ENCODE results near the gene STK16. TPM values are rescaled to one million over a fixed set of nuclear protein-coding genes. Genes with fewer than 3 reads are reported as not detected.

Gene STK16
- polyA plus RNA-seq, 3 donors = 16.7 to 40.7 (median 17.8) TPM

- Mint-ChIP-seq H3K9me3 (peaks cover 0 to 7% (median 1%) of the 10 kb centered on the region in 7 donors), H3K27me3 (ENCODE audit: low read depth in 3 of 3) (peaks cover 49 to 72% (median 58%) of the 10 kb centered on the region in 3 donors), H3K4me1 (peaks cover 11% of the 10 kb centered on the region), H3K27ac (peak overlapping the region in 1 of 7 donors; percentile 65), H3K4me3 (no peak overlapping the region), H3K36me3 (no peaks in the 10 kb centered on the region)
- intact Hi-C loops (cut with micrococcal nuclease) = loop anchor here (5.0 kb wide), 4 partner anchors 70 to 135 kb away; partner anchors contain the start of genes NHEJ1 (in 2 of the 2), ANKZF1 (in 1 of the 2), ATG9A (in 1 of the 2) and CNPPD1 (in 1 of the 2)
- H3K4me1 ChIP-seq (ENCODE audit: control insufficient read depth in 1 of 2, insufficient read depth in 2 of 2, low read length in 2 of 2) = peaks cover 10 to 15% of the 10 kb centered on the region in 2 donors
- no peak for TF ChIP-seq CTCF (IDR thresholded peaks at IDR 0.05)
- peak in 1 of 3 donors; percentile 4 for DNase-seq
- no peaks in the 10 kb centered on the region for H3K79me2 ChIP-seq (ENCODE audit: insufficient read depth, low read length)
- no peak overlapping the region for H3K4me2 ChIP-seq (replicated peaks; ENCODE audit: extremely low read depth, low read length, poor library complexity, severe bottlenecking)
- H3K9ac ChIP-seq (ENCODE audit: insufficient read depth, low read length, poor library complexity, severe bottlenecking) = no peak overlapping the region
- H2AFZ ChIP-seq (ENCODE audit: insufficient read depth, low read depth, low read length, poor library complexity, severe bottlenecking) = no peak overlapping the region
- H4K20me1 ChIP-seq (ENCODE audit: insufficient read depth, low read length) = no peaks in the 10 kb centered on the region
- H3K4me3 ChIP-seq (replicated peaks in 1 of 3; ENCODE audit: low read depth in 2 of 3, low read length in 3 of 3) = no peak overlapping the region
- H3K27me3 ChIP-seq (ENCODE audit: control insufficient read depth in 2 of 2, insufficient read depth in 2 of 2, low read length in 2 of 2) = peaks cover 0 to 36% of the 10 kb centered on the region in 2 donors
- H3K36me3 ChIP-seq (replicated peaks in 1 of 2; ENCODE audit: control insufficient read depth in 1 of 2, insufficient read depth in 2 of 2, low read length in 2 of 2) = no peaks in the 10 kb centered on the region
- no peaks in the 10 kb centered on the region for H3K9me3 ChIP-seq (replicated peaks in 1 of 2; ENCODE audit: control insufficient read depth in 1 of 2, insufficient read depth in 1 of 2, low read length in 2 of 2)
- no peak overlapping the region for H3K27ac ChIP-seq (ENCODE audit: low read depth in 1 of 2, low read length in 2 of 2)
- 91% methylated on average over 23 of the region's 25 CpGs for WGBS (ENCODE audit: insufficient coverage)
Measured at GRCh38 chr2:219296631-219297391, 51.5 kb downstream of the STK16 start.

DNA sequence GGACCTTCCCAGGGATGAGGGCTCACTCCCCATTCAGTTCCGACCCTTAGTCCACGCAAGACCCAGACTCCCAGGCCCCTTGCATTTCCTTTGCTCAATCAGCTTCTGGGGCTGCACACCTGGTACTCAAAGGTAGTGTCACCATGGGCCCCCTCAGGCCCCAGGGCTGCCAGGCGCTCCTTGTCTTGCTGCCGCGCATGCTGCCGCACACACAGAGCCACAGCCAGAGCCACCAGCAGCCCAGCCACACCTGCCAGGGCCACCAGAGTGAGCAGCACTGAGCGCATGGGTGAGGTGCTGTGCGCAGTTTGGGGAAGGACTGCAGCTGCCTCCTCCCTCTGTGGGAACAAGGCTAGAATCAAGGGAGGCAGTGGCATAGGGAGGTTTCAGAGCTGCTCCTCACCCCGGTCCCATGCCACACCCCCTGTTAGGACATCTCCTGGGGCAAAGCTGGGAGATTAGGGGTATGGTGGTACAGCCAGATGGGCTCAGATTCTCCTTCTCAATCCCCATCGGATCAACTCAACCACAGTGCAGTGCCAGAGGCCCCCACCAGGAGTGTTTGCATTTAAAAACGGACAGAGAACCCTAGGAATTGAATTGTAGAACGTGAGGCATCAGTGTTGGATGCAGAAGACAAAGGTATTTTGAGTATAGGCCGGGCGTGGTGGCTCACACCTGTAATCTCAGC lies 52.6 kb downstream of the STK16 start:
- Mint-ChIP-seq H3K4me3 (peak overlapping the region in 1 of 2 donors; percentile 40), H3K4me1 (peaks cover 11% of the 10 kb centered on the region), H3K27ac (no peak overlapping the region), H3K9me3 (peaks cover 0 to 7% (median 1%) of the 10 kb centered on the region in 7 donors), H3K27me3 (ENCODE audit: low read depth in 3 of 3) (peaks cover 47 to 75% (median 60%) of the 10 kb centered on the region in 3 donors), H3K36me3 (no peaks in the 10 kb centered on the region)
- Histone ChIP-seq H3K4me1 (ENCODE audit: control insufficient read depth in 1 of 2, insufficient read depth in 2 of 2, low read length in 2 of 2) (peaks cover 10 to 15% of the 10 kb centered on the region in 2 donors), H4K20me1 (ENCODE audit: insufficient read depth, low read length) (no peaks in the 10 kb centered on the region), H3K79me2 (ENCODE audit: insufficient read depth, low read length) (no peaks in the 10 kb centered on the region), H3K9me3 (replicated peaks in 1 of 2; ENCODE audit: control insufficient read depth in 1 of 2, insufficient read depth in 1 of 2, low read length in 2 of 2) (no peaks in the 10 kb centered on the region), H3K36me3 (replicated peaks in 1 of 2; ENCODE audit: control insufficient read depth in 1 of 2, insufficient read depth in 2 of 2, low read length in 2 of 2) (no peaks in the 10 kb centered on the region), H3K4me3 (replicated peaks in 1 of 3; ENCODE audit: low read depth in 2 of 3, low read length in 3 of 3) (no peak overlapping the region), H3K4me2 (replicated peaks; ENCODE audit: extremely low read depth, low read length, poor library complexity, severe bottlenecking) (no peak overlapping the region), H3K9ac (ENCODE audit: insufficient read depth, low read length, poor library complexity, severe bottlenecking) (no peak overlapping the region), H2AFZ (ENCODE audit: insufficient read depth, low read depth, low read length, poor library complexity, severe bottlenecking) (no peak overlapping the region), H3K27me3 (ENCODE audit: control insufficient read depth in 2 of 2, insufficient read depth in 2 of 2, low read length in 2 of 2) (peaks cover 0 to 36% of the 10 kb centered on the region in 2 donors), H3K27ac (ENCODE audit: low read depth in 1 of 2, low read length in 2 of 2) (no peak overlapping the region)
- intact Hi-C loops (cut with micrococcal nuclease) = loop anchor here (5.0 kb wide), 4 partner anchors 71 to 136 kb away; partner anchors contain the start of genes NHEJ1 (in 2 of the 2), ANKZF1 (in 1 of the 2), ATG9A (in 1 of the 2) and CNPPD1 (in 1 of the 2)
- DNase-seq = peak in 1 of 3 donors; percentile 3
- 91% methylated on average over 9 of the region's 14 CpGs for WGBS (ENCODE audit: insufficient coverage)
- no peak for TF ChIP-seq CTCF (IDR thresholded peaks at IDR 0.05)
